NOMO-1 (cell line): ENCODE measurements around the gene EID2B.
A peak's percentile ranks its signal among the peaks of the same experiment; 100 is the strongest.

Experiments used
- DNase-seq, 2 experiments: peaks; one replicate each; lab custom pipeline; 2025; ENCODE audit not compliant: unreplicated experiment in 2 of 2; lab: John Stamatoyannopoulos, UW

EID2B gene

DNA sequence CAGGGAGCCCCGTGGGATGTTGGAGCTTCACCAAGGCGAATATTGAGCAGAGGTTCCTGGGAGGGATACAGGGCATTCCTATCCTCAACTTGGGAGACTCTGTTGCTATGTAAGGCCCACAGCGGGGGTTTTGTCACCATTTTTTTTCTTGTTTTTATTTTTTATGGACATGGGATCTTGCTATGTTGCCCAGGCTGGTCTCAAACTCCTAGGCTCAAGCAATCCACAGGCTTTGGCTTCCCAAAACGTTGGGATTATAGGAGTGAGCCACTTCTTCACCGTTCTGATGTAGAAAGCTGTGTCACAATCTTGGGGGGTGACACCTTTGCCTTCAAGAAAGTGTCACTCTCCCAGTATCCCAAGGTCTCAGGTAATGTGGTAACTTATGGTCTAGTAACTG is 31.3 kb downstream of the EID2B start:
- DNase-seq: no peak

DNA sequence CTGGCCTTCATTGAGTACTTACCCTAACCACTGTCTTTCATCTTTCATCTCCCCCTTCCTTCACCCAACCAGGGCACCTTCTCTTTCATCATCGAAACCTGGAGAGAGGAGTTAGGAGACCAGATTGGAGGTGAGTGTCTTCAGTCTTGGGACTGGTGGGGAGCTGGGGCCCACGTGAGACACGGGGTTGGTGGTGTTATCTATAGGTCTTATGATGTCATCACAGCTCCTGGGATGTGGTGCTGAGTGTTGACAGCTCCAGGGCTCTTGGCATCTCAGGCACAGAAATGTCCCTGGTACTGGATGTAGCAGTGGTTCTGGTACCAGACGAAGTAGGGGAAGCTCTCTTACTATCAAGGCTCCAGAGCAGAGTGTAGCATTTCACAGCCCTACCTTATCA is 32.1 kb downstream of the EID2B start:
- DNase-seq: no peak

DNA sequence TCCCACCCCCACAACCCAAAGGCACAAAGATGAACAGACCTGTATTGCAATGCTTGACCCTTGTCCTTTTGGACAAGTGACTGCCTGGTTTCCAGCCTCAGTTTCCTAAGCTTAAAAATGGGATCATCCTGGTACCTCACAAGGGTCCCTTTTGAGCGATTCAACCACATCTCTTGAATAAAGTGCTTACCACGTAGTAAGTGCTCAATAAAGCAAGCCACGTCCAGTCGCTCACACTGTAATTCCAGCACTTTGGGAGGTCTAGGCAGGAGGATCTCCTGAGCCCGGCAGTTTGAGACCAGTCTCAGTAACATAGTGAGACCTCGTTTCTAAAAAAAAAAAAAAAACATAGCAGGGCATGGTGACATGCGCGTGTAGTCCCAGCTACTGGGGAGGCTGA is 32.7 kb downstream of the EID2B start:
- no peak for DNase-seq

DNA sequence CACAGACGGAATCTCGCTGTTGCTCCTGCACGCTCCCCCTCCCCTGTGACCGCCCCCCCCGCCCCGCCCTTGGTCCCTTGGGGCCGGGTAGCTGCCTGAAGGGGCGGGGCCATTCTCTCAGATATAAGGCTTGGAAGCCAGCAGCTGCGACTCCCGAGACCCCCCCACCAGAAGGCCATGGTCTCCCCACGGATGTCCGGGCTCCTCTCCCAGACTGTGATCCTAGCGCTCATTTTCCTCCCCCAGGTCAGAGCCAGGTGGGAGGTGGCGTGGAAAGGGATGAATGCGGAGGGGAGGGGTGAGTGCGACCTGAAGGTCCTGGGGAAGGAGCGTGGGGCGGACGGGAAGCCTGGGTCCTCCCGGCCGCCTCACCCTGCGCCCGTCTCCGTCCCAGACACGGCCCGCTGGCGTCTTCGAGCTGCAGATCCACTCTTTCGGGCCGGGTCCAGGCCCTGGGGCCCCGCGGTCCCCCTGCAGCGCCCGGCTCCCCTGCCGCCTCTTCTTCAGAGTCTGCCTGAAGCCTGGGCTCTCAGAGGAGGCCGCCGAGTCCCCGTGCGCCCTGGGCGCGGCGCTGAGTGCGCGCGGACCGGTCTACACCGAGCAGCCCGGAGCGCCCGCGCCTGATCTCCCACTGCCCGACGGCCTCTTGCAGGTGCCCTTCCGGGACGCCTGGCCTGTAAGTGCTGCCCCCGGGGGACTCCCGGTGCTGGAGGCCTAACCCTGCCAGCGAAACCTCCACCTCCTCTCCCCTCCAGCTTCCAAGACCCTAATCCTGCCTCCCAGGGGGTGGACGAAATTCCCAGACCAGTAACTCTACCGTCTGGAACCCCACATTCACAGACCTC is 33.6 kb downstream of the EID2B start, which contains the start of gene DLL3:
TSS of gene DLL3 (plus strand) at position 150 of the 845 bp plus-strand sequence. CDS start at position 178, 28 bp downstream.
- no peak for DNase-seq

DNA sequence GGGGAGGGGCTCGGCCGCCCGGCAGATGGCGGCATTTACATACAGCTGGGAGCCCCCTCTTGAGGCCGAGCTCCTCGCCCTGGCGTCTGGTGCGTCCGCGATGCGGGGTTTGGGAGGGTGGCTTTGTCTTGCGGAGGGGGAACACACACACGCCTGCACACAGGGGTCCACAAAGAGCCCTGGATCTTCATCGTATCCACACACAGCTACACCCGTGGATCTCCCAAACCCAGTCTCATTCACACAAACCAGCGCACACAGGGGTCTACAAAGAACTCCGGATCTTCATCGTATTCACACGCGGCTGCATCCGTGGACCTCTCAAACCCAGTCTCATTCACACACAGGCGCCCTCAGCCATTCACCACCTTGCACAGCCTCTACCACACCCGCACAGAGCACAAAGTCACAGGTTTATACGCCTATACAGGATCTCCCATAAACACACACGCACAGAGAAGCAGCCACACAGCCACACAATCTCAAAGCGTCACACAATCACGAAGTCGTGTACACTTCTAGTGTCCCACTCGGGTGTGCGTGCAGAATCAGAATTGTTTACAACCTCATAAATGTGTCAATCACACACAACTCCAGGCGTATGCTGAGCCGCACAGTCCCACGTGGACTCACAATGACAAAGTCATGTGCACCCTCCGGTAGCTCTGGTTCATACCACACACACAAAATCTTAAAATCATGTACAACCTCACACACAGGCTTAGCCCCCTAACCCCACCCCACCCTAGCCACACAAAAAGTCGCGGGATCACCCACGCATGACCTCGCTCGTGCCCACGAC is 34.5 kb downstream of the EID2B start:
- DNase-seq: peak; percentile 40 to 51

DNA sequence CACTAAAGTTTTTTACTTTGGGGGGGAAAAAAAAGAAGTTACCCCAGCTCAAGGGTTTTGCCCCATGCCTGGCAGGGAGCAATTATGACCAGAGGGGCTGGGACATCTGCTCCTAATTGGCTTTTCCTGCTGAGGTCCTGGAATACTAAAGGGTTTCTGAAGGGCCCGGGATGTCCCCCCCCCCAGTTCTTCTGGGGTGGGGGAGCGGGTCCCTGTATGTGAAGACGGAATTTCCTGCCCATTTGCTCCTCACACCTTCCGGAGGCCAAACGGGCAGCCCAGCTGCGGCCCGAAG is 35.0 kb downstream of the EID2B start:
- no peak for DNase-seq

DNA sequence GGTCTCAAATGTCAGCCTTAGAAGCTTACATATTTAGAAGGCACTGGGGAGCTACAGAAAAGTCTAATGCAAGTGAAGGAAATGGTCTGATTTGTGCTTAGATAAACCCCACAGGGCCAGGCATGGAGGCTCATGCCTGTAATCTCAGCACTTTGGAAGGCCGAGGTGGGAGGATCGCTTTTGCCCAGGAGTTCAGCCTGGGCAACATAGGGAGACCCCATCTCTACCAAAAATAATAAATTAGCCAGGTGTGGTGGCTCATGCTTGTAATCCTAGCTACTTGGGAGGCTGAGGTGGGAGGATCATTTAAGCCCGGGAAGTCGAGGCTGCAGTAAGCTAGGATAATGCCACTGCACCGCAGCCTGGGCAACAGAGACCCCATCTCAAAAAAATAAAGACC is 36.6 kb downstream of the EID2B start:
- DNase-seq: no peak

DNA sequence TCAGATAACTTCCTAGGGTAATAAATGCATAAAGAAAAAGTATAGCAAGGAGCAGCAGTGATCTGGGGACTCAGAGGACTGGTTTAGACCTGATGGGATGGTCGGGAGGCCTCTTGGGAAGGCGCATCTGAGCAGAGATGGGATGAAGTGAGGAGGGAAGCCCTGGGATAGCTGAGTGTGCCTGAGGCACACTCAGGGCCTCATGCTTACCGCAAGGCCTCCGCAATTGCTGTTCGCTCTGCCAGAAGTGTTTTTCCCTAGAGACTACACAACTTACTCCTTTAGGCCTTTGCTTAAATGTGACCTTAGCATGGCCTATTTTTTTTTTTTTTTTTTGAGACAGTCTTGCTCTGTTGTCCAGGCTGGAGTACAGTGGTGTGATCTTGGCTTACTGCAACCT is 38.0 kb downstream of the EID2B start:
- DNase-seq: no peak

DNA sequence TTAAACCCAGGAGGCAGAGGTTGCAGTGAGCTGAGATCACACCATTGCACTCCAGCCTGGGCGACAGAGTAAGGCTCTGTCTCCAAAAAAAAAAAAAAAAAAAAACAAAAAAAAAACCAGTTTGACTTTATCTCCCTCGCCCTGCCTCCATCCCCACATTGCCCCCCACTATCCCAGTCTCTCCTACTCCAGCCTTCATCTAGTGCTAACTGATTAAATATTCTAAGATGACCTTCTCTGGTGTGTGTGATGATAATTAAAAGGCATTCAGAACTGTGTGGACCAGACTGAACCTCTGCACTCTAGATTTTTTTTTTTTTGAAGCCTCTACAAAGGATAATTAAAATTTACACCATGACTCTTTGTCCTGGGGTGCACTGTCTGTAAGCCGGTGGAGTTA is 39.9 kb downstream of the EID2B start:
- no peak for DNase-seq

DNA sequence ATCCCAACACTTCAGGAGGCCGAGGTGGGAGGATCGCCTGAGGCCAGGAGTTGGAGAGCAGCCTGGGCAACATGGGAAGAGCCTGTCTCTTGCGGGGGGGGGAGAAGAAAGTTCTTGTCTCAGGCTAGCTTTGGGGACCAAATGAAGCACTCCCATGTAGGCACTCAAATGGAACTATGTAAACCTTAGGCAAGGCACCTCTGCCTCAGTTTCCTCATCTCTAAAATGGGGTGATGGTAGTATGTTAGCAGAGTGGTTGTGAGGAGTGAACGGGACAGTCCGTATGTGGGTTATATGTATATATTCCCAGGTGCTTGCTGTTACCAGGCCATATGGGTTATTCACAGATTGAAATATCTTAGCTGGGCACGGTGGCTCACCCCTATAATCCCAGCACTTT is 40.4 kb downstream of the EID2B start:
- DNase-seq: no peak

DNA sequence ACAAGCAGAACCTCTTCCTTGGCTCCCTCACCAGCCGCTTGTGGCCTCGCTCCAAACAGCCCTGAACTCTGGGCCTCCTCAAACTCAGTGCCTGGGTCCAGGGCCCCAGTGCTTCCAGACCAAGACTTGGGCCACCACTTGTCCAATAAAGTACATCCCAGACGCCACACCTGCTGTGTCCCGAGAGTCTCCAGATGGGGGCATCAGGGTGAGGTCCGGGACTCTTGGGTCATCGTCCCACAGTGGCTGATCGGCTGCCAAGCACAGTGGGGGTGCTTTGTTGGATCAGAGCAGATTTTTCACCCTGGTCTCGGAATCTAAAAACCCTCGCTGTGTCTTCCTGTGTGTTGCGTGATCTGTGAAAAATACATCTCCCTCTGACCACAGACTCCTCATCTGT is 42.9 kb downstream of the EID2B start:
- no peak for DNase-seq

DNA sequence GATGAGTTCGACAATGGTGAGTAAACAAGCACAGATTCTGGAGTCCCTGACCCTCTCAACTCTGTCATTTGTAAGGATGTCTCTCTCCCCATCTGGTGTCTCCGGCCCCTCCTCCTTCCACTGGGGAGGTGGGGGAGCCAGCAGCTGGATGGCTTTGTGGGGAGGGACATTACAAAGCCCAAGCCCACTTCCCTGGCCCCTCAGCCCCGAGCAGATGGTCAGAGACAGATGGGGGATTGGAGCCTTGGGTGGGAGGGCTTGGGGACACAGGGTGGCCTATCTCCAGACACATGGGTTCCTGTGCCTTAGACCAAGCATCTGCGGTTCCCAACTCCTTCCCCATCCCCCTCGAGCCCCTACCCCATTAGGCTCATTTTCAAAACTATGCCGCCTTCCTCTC is 49.5 kb downstream of the EID2B start:
- no peak for DNase-seq

DNA sequence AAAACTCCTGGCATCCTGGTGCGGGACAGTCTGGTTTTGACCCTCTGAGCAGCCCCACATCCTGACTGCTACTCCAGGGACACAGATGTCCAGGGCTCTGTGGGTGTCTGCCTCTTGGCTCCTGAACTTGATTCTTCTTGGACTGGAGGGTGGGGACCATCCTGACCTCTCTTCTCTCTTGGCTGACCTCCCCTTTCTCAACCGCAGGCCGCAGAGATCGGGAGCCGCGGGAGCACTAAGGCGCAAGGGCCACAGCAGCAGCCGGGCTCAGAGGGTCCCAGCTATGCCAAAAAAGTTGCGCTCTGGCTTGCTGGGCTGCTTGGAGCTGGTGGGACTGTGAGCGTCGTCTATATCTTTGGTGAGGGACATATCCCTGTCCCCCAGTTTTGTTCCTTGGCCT is 51.0 kb downstream of the EID2B start:
- DNase-seq: no peak

DNA sequence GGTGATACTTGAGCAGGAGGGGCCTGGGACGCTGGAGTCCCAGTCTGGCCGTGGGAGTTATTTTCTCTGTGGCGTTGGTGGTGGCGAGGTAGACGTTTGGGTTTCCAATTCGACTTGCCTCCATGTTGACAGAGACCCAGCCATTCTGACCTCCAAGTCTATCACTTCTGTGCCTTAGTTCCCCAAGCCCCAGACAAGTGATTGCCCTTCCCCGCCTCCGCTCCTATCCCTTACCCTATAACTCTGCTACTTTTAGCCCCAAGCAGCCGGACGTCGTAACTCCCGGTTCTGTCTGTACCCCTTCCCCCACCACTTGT is 51.5 kb downstream of the EID2B start:
- peak in 1 of 2 experiments; percentile 16 for DNase-seq
